Spinal cord (tissue), 10 donors: ENCODE measurements around the gene FADS2. TPM values are rescaled to one million over a fixed set of nuclear protein-coding genes. Genes with fewer than 3 reads are reported as not detected.
A peak's percentile ranks its signal among the peaks of the same experiment; 100 is the strongest.

Source experiments
- DNase-seq, 6 donors: peaks; one replicate each; pipeline versions ENCODE4 v3.0.0 to v3.0.0-alpha.2; 2013 to 2015; ENCODE audit warnings: low spot score in 6 of 6, low read depth in 4 of 6
- H3K27ac ChIP-seq: one replicate; pipeline ENCODE4 v1.5.1; 2013; ENCODE audit warnings: low read depth, low read length, control low read depth
- H3K27me3 ChIP-seq: one replicate; pipeline ENCODE4 v1.6.1; 2013; ENCODE audit warnings: low read length; ENCODE audit not compliant: control insufficient read depth, insufficient read depth
- H3K36me3 ChIP-seq: one replicate; pipeline ENCODE4 v1.6.1; 2013; ENCODE audit warnings: low read length; ENCODE audit not compliant: control insufficient read depth, insufficient read depth
- H3K4me1 ChIP-seq: one replicate; pipeline ENCODE4 v1.6.1; 2013; ENCODE audit warnings: low read length; ENCODE audit not compliant: control insufficient read depth, insufficient read depth
- H3K4me3 ChIP-seq: one replicate; pipeline ENCODE4 v1.5.1; 2013; ENCODE audit warnings: low read depth, low read length, control low read depth
- H3K9me3 ChIP-seq: one replicate; pipeline ENCODE4 v1.6.1; 2013; ENCODE audit warnings: low read length; ENCODE audit not compliant: control insufficient read depth, insufficient read depth
- WGBS: methylation state at CpG from one replicate; pipeline ENCODE4 v1.1.5; 2013; ENCODE audit warnings: missing lambda C conversion rate; ENCODE audit not compliant: insufficient coverage; 5-methylcytosine and 5-hydroxymethylcytosine counted together
- polyA plus RNA-seq, 2 donors: library from polyadenylated mRNA; unstranded; fragments of 120-200 nt; gene quantifications; one replicate each; pipeline ENCODE4 v1.2.1, GENCODE V29; 2013; ENCODE audit not compliant: insufficient read length in 2 of 2
- total RNA-seq, 2 donors: library from RNA; depleted of rRNA in 1 of 2; stranded (reverse); fragments of 120-200 nt in 1 of 2; fragments of >200 nt in 1 of 2; gene quantifications; one replicate each; pipeline versions ENCODE4 v1.2.3 to v1.2.4, GENCODE V29; 2013 to 2014
- donor health status: healthy.

Gene FADS2
- total and polyA plus RNA-seq, 4 donors, result 125 to 452 (median 293) TPM

DNA sequence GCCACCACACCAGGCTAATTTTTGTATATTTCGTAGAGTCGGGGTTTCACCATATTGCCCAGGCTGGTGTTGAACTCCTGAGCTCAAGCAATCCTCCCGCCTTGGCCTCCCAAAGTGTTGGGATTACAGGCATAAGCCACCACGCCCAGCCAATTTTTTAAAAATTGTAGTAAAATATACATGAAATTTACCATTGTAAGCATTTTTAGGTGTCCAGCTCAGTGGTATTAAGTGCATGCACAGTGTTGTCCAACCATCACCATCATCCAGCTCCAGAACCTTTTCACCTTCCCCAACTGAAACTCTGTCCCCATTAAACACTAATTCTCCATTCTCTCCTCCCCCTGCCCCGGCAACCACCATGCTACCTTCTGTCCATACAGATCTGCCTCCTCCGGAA, 54.8 kb downstream of the FADS2 start:
- no peaks in the 10 kb centered on the region for H3K27me3 ChIP-seq
- no peak overlapping the region for H3K4me3 ChIP-seq
- WGBS, result 67% methylated on average over 4 of the region's 6 CpGs
- no peak for DNase-seq
- H3K27ac ChIP-seq, result no peak overlapping the region
- no peaks in the 10 kb centered on the region for H3K4me1 ChIP-seq
- H3K9me3 ChIP-seq, result no peaks in the 10 kb centered on the region
- H3K36me3 ChIP-seq, result peaks cover 56% of the 10 kb centered on the region

DNA sequence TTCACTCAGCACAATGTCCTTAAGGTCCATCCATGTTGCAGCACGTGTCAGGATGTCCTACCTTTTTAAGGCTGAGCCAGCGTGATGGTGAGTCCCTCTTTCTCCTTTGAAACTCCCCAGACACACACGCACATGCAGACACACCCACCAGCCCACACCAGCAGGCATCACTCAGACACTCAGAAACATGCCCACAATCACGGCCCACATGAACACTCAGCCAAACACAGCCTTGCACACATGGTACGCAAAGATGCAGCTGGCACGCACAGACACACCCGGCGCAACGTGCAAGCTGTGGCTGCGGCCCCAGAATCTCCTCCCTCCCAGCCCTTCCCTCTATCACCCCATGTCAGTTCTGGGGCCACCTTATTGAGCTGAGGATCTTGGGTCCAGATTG, 55.2 kb downstream of the FADS2 start:
- Histone ChIP-seq H3K4me1 (no peaks in the 10 kb centered on the region), H3K27ac (no peak overlapping the region), H3K9me3 (no peaks in the 10 kb centered on the region), H3K4me3 (no peak overlapping the region), H3K27me3 (no peaks in the 10 kb centered on the region), H3K36me3 (peaks cover 56% of the 10 kb centered on the region)
- DNase-seq, result no peak
- WGBS, result 85% methylated on average over 10 of the region's 10 CpGs

DNA sequence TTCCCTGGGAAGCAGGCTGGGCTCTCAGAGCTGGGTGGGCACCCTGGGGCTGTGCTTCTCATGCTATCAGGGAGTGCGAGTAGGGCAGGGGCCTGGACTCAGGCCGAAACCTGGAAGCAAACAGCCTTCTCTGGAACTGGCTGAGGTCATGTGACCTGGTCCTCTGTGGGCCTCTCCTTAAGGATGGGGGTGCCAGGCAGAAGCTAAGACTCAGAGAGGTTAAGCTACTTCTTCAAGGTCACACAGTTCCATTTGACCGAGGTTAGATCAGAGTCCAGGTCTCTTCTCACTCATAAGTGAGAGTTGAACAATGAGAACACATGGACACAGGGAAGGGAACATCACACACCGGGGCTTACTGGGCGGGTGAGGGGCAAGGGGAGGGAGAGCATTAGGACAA, 55.8 kb downstream of the FADS2 start:
- Histone ChIP-seq H3K9me3 (no peaks in the 10 kb centered on the region), H3K27ac (no peak overlapping the region), H3K27me3 (no peaks in the 10 kb centered on the region), H3K4me1 (no peaks in the 10 kb centered on the region), H3K4me3 (no peak overlapping the region), H3K36me3 (peaks cover 50% of the 10 kb centered on the region)
- no peak for DNase-seq
- WGBS, result 76% methylated on average over 5 of the region's 5 CpGs

GRCh38 chr11:61885166-61885778, 57.2 kb downstream of the FADS2 start:
- H3K27me3 ChIP-seq, result no peaks in the 10 kb centered on the region
- WGBS, result 80% methylated on average over 6 of the region's 7 CpGs
- no peak overlapping the region for H3K4me3 ChIP-seq
- no peaks in the 10 kb centered on the region for H3K9me3 ChIP-seq
- peaks cover 45% of the 10 kb centered on the region for H3K36me3 ChIP-seq
- DNase-seq, result no peak
- no peak overlapping the region for H3K27ac ChIP-seq
- peaks cover 10% of the 10 kb centered on the region for H3K4me1 ChIP-seq

DNA sequence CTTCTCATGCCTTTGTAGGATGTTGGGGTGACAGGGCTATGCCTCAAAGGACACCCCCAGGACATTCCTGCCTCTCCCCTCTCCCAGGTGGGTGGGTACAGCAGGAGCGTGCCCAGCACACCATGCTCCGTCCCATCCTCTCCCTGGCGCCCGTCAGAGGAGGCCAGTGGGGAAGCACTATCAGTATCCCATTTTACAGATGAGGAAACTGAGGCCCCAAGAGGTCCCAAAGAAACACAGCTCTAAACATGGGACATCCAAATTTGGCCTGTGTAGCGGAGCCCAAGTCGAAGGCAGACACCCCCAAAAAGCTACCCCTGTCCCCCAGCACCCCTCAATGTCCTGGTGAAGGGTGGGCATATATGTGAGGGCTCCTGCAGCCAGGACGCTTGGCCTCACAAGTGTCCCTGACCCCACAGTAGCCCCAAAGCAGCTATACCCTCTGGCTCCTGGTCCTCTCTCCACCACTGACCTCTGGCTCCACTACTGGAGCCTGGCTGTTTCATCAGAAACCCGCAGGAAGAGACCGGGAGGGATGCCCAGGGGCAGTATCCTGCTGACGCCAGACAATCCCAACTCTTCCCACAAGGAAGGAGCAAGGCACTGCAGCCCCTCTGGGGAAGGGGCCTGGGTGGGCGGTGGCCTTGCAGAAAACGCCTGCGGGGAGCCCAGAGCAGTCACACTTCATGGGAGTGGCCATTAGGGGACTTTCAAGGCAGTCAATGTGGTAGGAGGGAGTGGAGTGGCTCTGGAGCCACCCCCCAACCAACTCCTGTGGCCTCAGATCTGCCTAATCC, 57.9 kb downstream of the FADS2 start:
- Histone ChIP-seq H3K27me3 (no peaks in the 10 kb centered on the region), H3K9me3 (no peaks in the 10 kb centered on the region), H3K27ac (no peak overlapping the region), H3K36me3 (peaks cover 50% of the 10 kb centered on the region), H3K4me1 (peaks cover 17% of the 10 kb centered on the region), H3K4me3 (no peak overlapping the region)
- no peak for DNase-seq
- WGBS, result 92% methylated on average over 8 of the region's 13 CpGs

GRCh38 chr11:61886643-61887042, 58.5 kb downstream of the FADS2 start:
- H3K27ac ChIP-seq, result no peak overlapping the region
- H3K36me3 ChIP-seq, result peaks cover 50% of the 10 kb centered on the region
- H3K4me3 ChIP-seq, result no peak overlapping the region
- no peaks in the 10 kb centered on the region for H3K27me3 ChIP-seq
- peaks cover 18% of the 10 kb centered on the region for H3K4me1 ChIP-seq
- 100% methylated on average over 3 of the region's 3 CpGs for WGBS
- no peak for DNase-seq
- H3K9me3 ChIP-seq, result no peaks in the 10 kb centered on the region

DNA sequence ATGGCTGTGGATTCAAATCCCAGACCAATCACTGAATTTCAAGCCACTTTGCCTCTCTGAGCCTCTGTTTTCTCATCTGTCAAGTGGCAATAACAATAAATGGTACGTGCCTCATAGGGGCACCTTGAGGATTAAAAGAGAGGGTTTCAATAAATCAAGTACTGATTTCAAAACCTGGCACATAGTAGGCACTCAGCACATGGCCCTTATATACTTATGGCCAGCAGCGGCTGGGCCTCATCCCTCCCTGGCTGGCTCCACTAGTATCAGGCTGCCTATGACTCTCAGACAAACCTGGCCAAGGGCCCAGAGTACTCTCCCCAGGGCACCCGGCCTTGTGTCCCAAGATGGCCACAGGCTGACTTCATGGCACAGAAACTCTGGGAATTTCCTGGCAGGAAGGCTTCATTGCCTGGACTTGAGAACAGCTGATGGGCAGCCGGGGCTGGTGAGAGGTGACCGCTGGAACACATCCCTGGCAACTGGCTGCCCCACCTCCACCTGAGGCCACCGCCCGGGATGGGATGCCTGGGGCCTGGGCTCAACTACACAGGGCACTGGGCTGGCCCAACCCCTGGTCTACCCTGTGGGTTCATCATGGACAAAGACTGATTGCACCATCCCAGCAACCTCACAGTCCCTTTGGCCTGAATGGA, 59.9 kb downstream of the FADS2 start:
- no peak overlapping the region for H3K4me3 ChIP-seq
- H3K4me1 ChIP-seq, result peaks cover 25% of the 10 kb centered on the region
- WGBS, result 79% methylated on average over 6 of the region's 7 CpGs
- no peaks in the 10 kb centered on the region for H3K27me3 ChIP-seq
- no peak overlapping the region for H3K27ac ChIP-seq
- H3K36me3 ChIP-seq, result peaks cover 50% of the 10 kb centered on the region
- no peaks in the 10 kb centered on the region for H3K9me3 ChIP-seq
- no peak for DNase-seq

DNA sequence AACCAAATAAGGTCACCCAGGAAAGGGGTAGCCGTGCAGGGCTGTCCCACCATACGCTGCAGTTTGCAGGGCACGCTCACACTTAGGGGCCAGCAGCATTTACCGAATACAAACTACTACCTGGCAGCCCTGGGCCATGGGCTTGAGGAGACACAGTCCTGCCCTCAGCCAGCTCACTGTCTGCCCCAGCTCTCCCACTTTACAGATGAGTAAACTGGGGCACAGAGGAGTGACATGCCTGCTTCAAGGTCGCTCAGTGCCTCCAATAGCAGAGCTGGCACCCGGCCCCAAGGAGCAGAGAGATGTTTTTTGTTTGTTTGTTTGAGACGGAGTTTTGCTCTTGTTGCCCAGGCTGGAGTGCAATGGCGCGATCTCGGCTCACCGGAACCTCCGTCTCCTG, 60.5 kb downstream of the FADS2 start:
- Histone ChIP-seq H3K27me3 (no peaks in the 10 kb centered on the region), H3K9me3 (no peaks in the 10 kb centered on the region), H3K36me3 (peaks cover 47% of the 10 kb centered on the region), H3K4me3 (no peak overlapping the region), H3K27ac (no peak overlapping the region), H3K4me1 (peaks cover 25% of the 10 kb centered on the region)
- DNase-seq, result no peak
- 90% methylated on average over 12 of the region's 12 CpGs for WGBS

- no peak for DNase-seq
- H3K4me1 ChIP-seq, result peaks cover 25% of the 10 kb centered on the region
- H3K9me3 ChIP-seq, result no peaks in the 10 kb centered on the region
- H3K27ac ChIP-seq, result no peak overlapping the region
- H3K4me3 ChIP-seq, result peak overlapping the region; percentile 75
- peaks cover 37% of the 10 kb centered on the region for H3K36me3 ChIP-seq
- 92% methylated on average over 5 of the region's 10 CpGs for WGBS
- H3K27me3 ChIP-seq, result no peaks in the 10 kb centered on the region
Observed at GRCh38 chr11:61889831-61890230, 61.7 kb downstream of the FADS2 start.
